Transverse colon (tissue), 4 donors: Measurements from ENCODE around the gene PDE4C. TPM values are rescaled to one million over a fixed set of nuclear protein-coding genes. Genes with fewer than 3 reads are reported as not detected.

Experiments
- DNase-seq: peaks from one replicate; pipeline ENCODE4 v3.0.0-alpha.2; 2019
- H3K27ac ChIP-seq, 4 donors: fragments of 200-600 bp; sonication (generic); 2 replicates each; pipeline ENCODE4 v1.5.1; 2016 to 2018; ENCODE audit warnings: inconsistent platforms in 4 of 4
- H3K27me3 ChIP-seq: fragments of 200-600 bp; sonication (generic); 2 replicates; pipeline ENCODE4 v1.5.1; 2017; ENCODE audit warnings: inconsistent platforms
- H3K36me3 ChIP-seq, 4 donors: fragments of 200-600 bp; sonication (generic); 2 replicates each; pipeline ENCODE4 v1.5.1; 2017 to 2019; ENCODE audit warnings: inconsistent platforms in 4 of 4
- H3K4me1 ChIP-seq, 4 donors: fragments of 200-600 bp; sonication (generic); 2 replicates each; pipeline ENCODE4 v1.5.1; 2017 to 2020; ENCODE audit warnings: inconsistent platforms in 4 of 4
- H3K4me3 ChIP-seq, 4 donors: fragments of 200-600 bp; sonication (generic); 1 replicate in 1 of 4; 2 replicates in 3 of 4; pipeline versions ENCODE4 v1.5.1 to v1.6.1; 2017 to 2019; ENCODE audit warnings: inconsistent platforms in 4 of 4
- H3K9me3 ChIP-seq, 2 donors: fragments of 200-600 bp; sonication (generic); 2 replicates each; pipeline ENCODE4 v1.5.1; 2017 to 2019; ENCODE audit warnings: inconsistent platforms in 2 of 2
- CTCF ChIP-seq, 5 experiments: fragments of 200-600 bp in 3 of 5; fragments of 450-650 bp in 2 of 5; sonication (generic) in 3 of 5; IDR thresholded peaks; 1 replicate in 2 of 5; 2 replicates in 3 of 5; pipeline ENCODE4 v1.5.1; 2016 to 2017; ENCODE audit warnings: antibody characterized with exemption in 5 of 5, inconsistent platforms in 3 of 5, mild to moderate bottlenecking in 2 of 5, moderate library complexity in 1 of 5
- EP300 ChIP-seq: sonication (generic); formaldehyde crosslinking; IDR thresholded peaks from one replicate; pipeline ENCODE4 v1.6.1; 2017; ENCODE audit warnings: antibody characterized with exemption, low read depth
- POLR2A ChIP-seq: fragments of 450-650 bp; IDR thresholded peaks from one replicate; pipeline ENCODE4 v1.6.1; 2016; ENCODE audit warnings: antibody characterized with exemption, mild to moderate bottlenecking, moderate library complexity
- POLR2AphosphoS5 ChIP-seq, 3 donors: sonication (generic); formaldehyde crosslinking; IDR thresholded peaks; one replicate each; pipeline ENCODE4 v1.6.1; 2016; ENCODE audit warnings: antibody characterized with exemption in 3 of 3
- WGBS, 2 donors: methylation state at CpG; one replicate each; pipeline ENCODE4 v1.1.5; 2018; ENCODE audit warnings: low coverage in 1 of 2; 5-methylcytosine and 5-hydroxymethylcytosine counted together
- in situ Hi-C, 4 donors: fragments of 200-750 bp; cut with MboI; loops; one replicate each; pipeline versions ENCODE4 v1.15.0 to v1.15.1; 2017; ENCODE audit warnings: low sequenced_read_pairs in 3 of 4, low pct_ligation_motif_present in 1 of 4, low pct_unique_long_range_greater_than_20kb in 1 of 4
- intact Hi-C: fragments of 100-400 bp; cut with DNase I; formaldehyde crosslinking; loops from one replicate; pipeline ENCODE4 v1.15.1; 2023; ENCODE audit warnings: low total_unique reads
- total RNA-seq, 4 donors: library from RNA; depleted of rRNA; stranded (reverse); fragments of >200 nt; gene quantifications; one replicate each; pipeline ENCODE4 v1.1.0, GENCODE V29; 2016

PDE4C gene
- total RNA-seq, 4 donors from 2014 or later, result 3.0 to 18.3 (median 7.7) TPM

GRCh38 chr19:18259893-18260292 is 33.7 kb upstream of the PDE4C start:
- Histone ChIP-seq H3K4me3 (no peak overlapping the region), H3K4me1 (peaks cover 0 to 8% (median 2%) of the 10 kb centered on the region in 4 donors), H3K36me3 (no peaks in the 10 kb centered on the region), H3K9me3 (no peaks in the 10 kb centered on the region), H3K27me3 (peaks cover 6% of the 10 kb centered on the region), H3K27ac (no peak overlapping the region)
- DNase-seq, result no peak
- WGBS, 2 donors, result 88% methylated on average over 3 of the region's 4 CpGs; no CpG with 5 or more reads in 1 of the 2 donors
- intact Hi-C loops, result loop anchor here (10.0 kb wide), 1 partner anchor 155 kb away; the partner anchor contains the start of gene SSBP4
- in situ Hi-C loops, result loop anchor here in 1 of 4 donors (25.0 kb wide), 1 partner anchor 152 kb away; the partner anchor contains the start of gene SSBP4
- TF ChIP-seq CTCF (IDR thresholded peaks at IDR 0.05) (no peak), POLR2A (no peak), EP300 (no peak), POLR2AphosphoS5 (IDR thresholded peaks at IDR 0.05) (no peak)

- TF ChIP-seq EP300, result no peak
- TF ChIP-seq POLR2A, result no peak
- peak in 1 of 3 donors; percentile 7 for TF ChIP-seq POLR2AphosphoS5 (IDR thresholded peaks at IDR 0.05)
- TF ChIP-seq CTCF (IDR thresholded peaks at IDR 0.05), result no peak
- 93% methylated on average over 55 of the region's 55 CpGs; no CpG with 5 or more reads in 1 of the 2 donors for WGBS, 2 donors
- Histone ChIP-seq H3K36me3 (no peaks in the 10 kb centered on the region), H3K27me3 (peaks cover 8% of the 10 kb centered on the region), H3K9me3 (no peaks in the 10 kb centered on the region), H3K27ac (no peak overlapping the region), H3K4me1 (peaks cover 0 to 29% (median 9%) of the 10 kb centered on the region in 4 donors), H3K4me3 (no peak overlapping the region)
- in situ Hi-C loops, result loop anchor here in 1 of 4 donors (25.0 kb wide), 1 partner anchor 155 kb away; the partner anchor contains the start of gene SSBP4
- DNase-seq, result no peak
- intact Hi-C loops, result no loop called here
Observed at GRCh38 chr19:18257503-18258470, 31.5 kb upstream of the PDE4C start.

GRCh38 chr19:18254546-18255503 is 28.6 kb upstream of the PDE4C start:
- intact Hi-C loops, result loop anchor here (5.0 kb wide), 1 partner anchor 143 kb away; no protein-coding TSS in a partner anchor
- H3K36me3 ChIP-seq, result no peaks in the 10 kb centered on the region
- peak overlapping the region; percentile 67 to 79 (median 73) for H3K27ac ChIP-seq
- 17% methylated on average over 20 of the region's 24 CpGs; no CpG with 5 or more reads in 1 of the 2 donors for WGBS, 2 donors
- in situ Hi-C loops, result loop anchor here in 1 of 4 donors (25.0 kb wide), 1 partner anchor 157 kb away; the partner anchor contains the start of gene SSBP4
- TF ChIP-seq EP300, result no peak
- TF ChIP-seq POLR2AphosphoS5 (IDR thresholded peaks at IDR 0.05), result peak; percentile 72 to 88 (median 86)
- TF ChIP-seq CTCF (IDR thresholded peaks at IDR 0.05), result peak; percentile 35 to 72 (median 54)
- peak; percentile 64 for TF ChIP-seq POLR2A
- peaks cover 0 to 29% (median 10%) of the 10 kb centered on the region in 4 donors for H3K4me1 ChIP-seq
- H3K9me3 ChIP-seq, result no peaks in the 10 kb centered on the region
- H3K27me3 ChIP-seq, result peaks cover 8% of the 10 kb centered on the region
- DNase-seq, result peak; percentile 76
- H3K4me3 ChIP-seq, result peak overlapping the region in 2 of 4 donors; percentile 16 to 31
